ENCODE results near the gene FRYL.
"Not testable (repeated sequence)": the region's sequence is repeated elsewhere in the genome, so short reads cannot be mapped to it uniquely, and the experiment has no call there.

FRYL gene

GRCh38 chr4:48746608-48747362 lies 33.3 kb downstream of the FRYL start:
- no peak for DNase-seq (ENCODE audit: low read depth in 2 of 2)

GRCh38 chr4:48745223-48745622 lies 34.9 kb downstream of the FRYL start:
- not testable (repeated sequence) for DNase-seq (ENCODE audit: low read depth in 2 of 2)

GRCh38 chr4:48742412-48742811 lies 37.7 kb downstream of the FRYL start:
- no peak for DNase-seq (ENCODE audit: low read depth in 2 of 2)

- no peak for DNase-seq (ENCODE audit: low read depth in 2 of 2)
These were observed 40.5 kb downstream of the FRYL start for GRCh38 chr4:48739560-48740019.

GRCh38 chr4:48738856-48739255 lies 41.2 kb downstream of the FRYL start:
- DNase-seq (ENCODE audit: low read depth in 2 of 2) = no peak

GRCh38 chr4:48728906-48729496 lies 51.1 kb downstream of the FRYL start:
- DNase-seq (ENCODE audit: low read depth in 2 of 2) = peak; percentile 38 to 40

GRCh38 chr4:48727666-48728459 lies 52.2 kb downstream of the FRYL start:
- no peak for DNase-seq (ENCODE audit: low read depth in 2 of 2)

GRCh38 chr4:48725414-48725813 lies 54.7 kb downstream of the FRYL start:
- DNase-seq (ENCODE audit: low read depth in 2 of 2) = no peak

- DNase-seq (ENCODE audit: low read depth in 2 of 2) = no peak
These were observed 57.3 kb downstream of the FRYL start for GRCh38 chr4:48722509-48723446.

- no peak for DNase-seq (ENCODE audit: low read depth in 2 of 2)
These were observed 59.6 kb downstream of the FRYL start for GRCh38 chr4:48720459-48720858.

- DNase-seq (ENCODE audit: low read depth in 2 of 2) = no peak
These were observed 61.1 kb downstream of the FRYL start for GRCh38 chr4:48718818-48719465.

GRCh38 chr4:48716285-48716684 lies 63.8 kb downstream of the FRYL start:
- DNase-seq (ENCODE audit: low read depth in 2 of 2) = not testable (repeated sequence)

- DNase-seq (ENCODE audit: low read depth in 2 of 2) = no peak
These were observed 69.5 kb downstream of the FRYL start for GRCh38 chr4:48710446-48711209.

GRCh38 chr4:48709901-48710300 lies 70.2 kb downstream of the FRYL start:
- DNase-seq (ENCODE audit: low read depth in 2 of 2) = no peak

GRCh38 chr4:48708610-48709009 lies 71.5 kb downstream of the FRYL start:
- DNase-seq (ENCODE audit: low read depth in 2 of 2) = no peak

- DNase-seq (ENCODE audit: low read depth in 2 of 2) = no peak
These were observed 73.3 kb downstream of the FRYL start for GRCh38 chr4:48706736-48707135.

- DNase-seq (ENCODE audit: low read depth in 2 of 2) = no peak
These were observed 74.5 kb downstream of the FRYL start for GRCh38 chr4:48705609-48706008.

- no peak for DNase-seq (ENCODE audit: low read depth in 2 of 2)
These were observed 75.8 kb downstream of the FRYL start for GRCh38 chr4:48704091-48704802.

GRCh38 chr4:48699475-48699874 lies 80.6 kb downstream of the FRYL start:
- DNase-seq (ENCODE audit: low read depth in 2 of 2) = no peak
